Prostate gland (tissue), 2 donors: ENCODE results near the gene OPN3. TPM values are rescaled to one million over a fixed set of nuclear protein-coding genes. Genes with fewer than 3 reads are reported as not detected.

Source experiments
- DNase-seq: peaks from one replicate; pipeline ENCODE4 v3.0.0-alpha.2; 2019; ENCODE audit warnings: low spot score
- H3K27ac ChIP-seq, 2 donors: fragments of 200-600 bp; sonication (generic); 2 replicates each; pipeline ENCODE4 v1.5.1; 2017 to 2019
- H3K27me3 ChIP-seq: fragments of 200-600 bp; sonication (generic); replicated peaks from 2 replicates; pipeline ENCODE4 v1.5.1; 2019; ENCODE audit not compliant: insufficient read depth
- H3K36me3 ChIP-seq, 2 donors: fragments of 200-600 bp; sonication (generic); 1 replicate in 1 of 2; 2 replicates in 1 of 2; pipeline versions ENCODE4 v1.5.1 to v1.8.1; 2017 to 2019
- H3K4me1 ChIP-seq: fragments of 200-600 bp; sonication (generic); replicated peaks from 2 replicates; pipeline ENCODE4 v1.5.1; 2019
- H3K4me3 ChIP-seq, 2 donors: fragments of 200-600 bp; sonication (generic); 2 replicates each; pipeline ENCODE4 v1.5.1; 2017 to 2019
- H3K9me3 ChIP-seq: fragments of 200-600 bp; sonication (generic); 2 replicates; pipeline ENCODE4 v1.5.1; 2017
- POLR2A ChIP-seq: fragments of 450-650 bp; IDR thresholded peaks from one replicate; pipeline ENCODE4 v1.6.1; 2016; ENCODE audit warnings: antibody characterized with exemption, mild to moderate bottlenecking
- POLR2AphosphoS5 ChIP-seq: sonication (generic); formaldehyde crosslinking; IDR thresholded peaks from one replicate; pipeline ENCODE4 v1.6.1; 2017; ENCODE audit warnings: antibody characterized with exemption
- WGBS: methylation state at CpG from one replicate; pipeline ENCODE4 v1.1.5; 2018; 5-methylcytosine and 5-hydroxymethylcytosine counted together
- intact Hi-C: fragments of 100-400 bp; cut with DNase I; formaldehyde crosslinking; loops from one replicate; pipeline ENCODE4 v1.14.2; 2022
- total RNA-seq, 2 donors: library from RNA; depleted of rRNA; stranded (reverse); fragments of >200 nt; gene quantifications; one replicate each; pipeline ENCODE4 v1.1.0, GENCODE V29; 2016
- TF ChIP-seq, protein P1 (sequence below), 4 experiments: fragments of 200-600 bp in 2 of 4; fragments of 450-650 bp in 2 of 4; sonication (generic) in 2 of 4; IDR thresholded peaks; 1 replicate in 3 of 4; 2 replicates in 1 of 4; pipeline ENCODE4 v1.5.1; 2016 to 2019; ENCODE audit warnings: antibody characterized with exemption in 4 of 4, mild to moderate bottlenecking in 2 of 4, moderate library complexity in 2 of 4

The OPN3 gene
- total RNA-seq, 2 donors from 2014 or later: 12.3 to 32.8 TPM

- 66% methylated on average over 2 of the region's 2 CpGs for WGBS
- DNase-seq: no peak
- TF ChIP-seq POLR2A (no peak), POLR2AphosphoS5 (no peak)
- TF ChIP-seq, protein P1, sequence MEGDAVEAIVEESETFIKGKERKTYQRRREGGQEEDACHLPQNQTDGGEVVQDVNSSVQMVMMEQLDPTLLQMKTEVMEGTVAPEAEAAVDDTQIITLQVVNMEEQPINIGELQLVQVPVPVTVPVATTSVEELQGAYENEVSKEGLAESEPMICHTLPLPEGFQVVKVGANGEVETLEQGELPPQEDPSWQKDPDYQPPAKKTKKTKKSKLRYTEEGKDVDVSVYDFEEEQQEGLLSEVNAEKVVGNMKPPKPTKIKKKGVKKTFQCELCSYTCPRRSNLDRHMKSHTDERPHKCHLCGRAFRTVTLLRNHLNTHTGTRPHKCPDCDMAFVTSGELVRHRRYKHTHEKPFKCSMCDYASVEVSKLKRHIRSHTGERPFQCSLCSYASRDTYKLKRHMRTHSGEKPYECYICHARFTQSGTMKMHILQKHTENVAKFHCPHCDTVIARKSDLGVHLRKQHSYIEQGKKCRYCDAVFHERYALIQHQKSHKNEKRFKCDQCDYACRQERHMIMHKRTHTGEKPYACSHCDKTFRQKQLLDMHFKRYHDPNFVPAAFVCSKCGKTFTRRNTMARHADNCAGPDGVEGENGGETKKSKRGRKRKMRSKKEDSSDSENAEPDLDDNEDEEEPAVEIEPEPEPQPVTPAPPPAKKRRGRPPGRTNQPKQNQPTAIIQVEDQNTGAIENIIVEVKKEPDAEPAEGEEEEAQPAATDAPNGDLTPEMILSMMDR (IDR thresholded peaks at IDR 0.05): no peak
Measured at GRCh38 chr1:241624935-241625334, 15.2 kb downstream of the OPN3 start.

GRCh38 chr1:241622669-241623068 lies 17.5 kb downstream of the OPN3 start:
- WGBS: 92% methylated on average over 5 of the region's 5 CpGs
- Histone ChIP-seq H3K27me3 (no peaks in the 10 kb centered on the region), H3K4me3 (no peak overlapping the region), H3K27ac (no peak overlapping the region), H3K36me3 (no peaks in the 10 kb centered on the region), H3K9me3 (no peaks in the 10 kb centered on the region), H3K4me1 (no peaks in the 10 kb centered on the region)
- intact Hi-C loops: no loop called here
- TF ChIP-seq POLR2A (no peak), POLR2AphosphoS5 (no peak)
- TF ChIP-seq, protein P1 (IDR thresholded peaks at IDR 0.05): no peak
- no peak for DNase-seq

More at GRCh38 chr1:241624935-241625334, 15.2 kb downstream of the OPN3 start:
- intact Hi-C loops: no loop called here
- no peaks in the 10 kb centered on the region for H3K36me3 ChIP-seq
- H3K27me3 ChIP-seq: no peaks in the 10 kb centered on the region
- H3K9me3 ChIP-seq: no peaks in the 10 kb centered on the region
- no peak overlapping the region for H3K27ac ChIP-seq
- H3K4me1 ChIP-seq: no peaks in the 10 kb centered on the region
- H3K4me3 ChIP-seq: no peak overlapping the region

DNA sequence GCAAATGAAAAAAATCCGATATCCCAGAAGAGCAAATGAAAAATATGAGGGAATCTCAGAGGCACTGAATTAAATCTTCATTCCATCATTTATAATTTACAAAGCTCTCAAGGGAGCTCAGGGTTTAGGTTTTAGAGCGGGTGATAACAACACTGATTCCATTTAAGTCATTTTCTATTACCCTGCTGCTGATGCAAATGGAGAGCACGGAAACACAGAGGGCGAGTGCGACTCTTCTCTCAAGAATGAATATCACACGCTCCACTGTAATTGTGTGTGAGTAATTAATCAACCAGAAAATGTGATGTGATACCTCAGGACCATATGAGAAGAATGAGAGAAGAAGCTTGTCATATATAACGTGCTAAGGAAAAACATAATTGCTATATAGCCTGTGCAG lies 22.7 kb downstream of the OPN3 start:
- intact Hi-C loops: loop anchor here (10.0 kb wide), 2 partner anchors 217 to 387 kb away; no protein-coding TSS in a partner anchor
- no peaks in the 10 kb centered on the region for H3K27me3 ChIP-seq
- 96% methylated on average over 7 of the region's 7 CpGs for WGBS

DNA sequence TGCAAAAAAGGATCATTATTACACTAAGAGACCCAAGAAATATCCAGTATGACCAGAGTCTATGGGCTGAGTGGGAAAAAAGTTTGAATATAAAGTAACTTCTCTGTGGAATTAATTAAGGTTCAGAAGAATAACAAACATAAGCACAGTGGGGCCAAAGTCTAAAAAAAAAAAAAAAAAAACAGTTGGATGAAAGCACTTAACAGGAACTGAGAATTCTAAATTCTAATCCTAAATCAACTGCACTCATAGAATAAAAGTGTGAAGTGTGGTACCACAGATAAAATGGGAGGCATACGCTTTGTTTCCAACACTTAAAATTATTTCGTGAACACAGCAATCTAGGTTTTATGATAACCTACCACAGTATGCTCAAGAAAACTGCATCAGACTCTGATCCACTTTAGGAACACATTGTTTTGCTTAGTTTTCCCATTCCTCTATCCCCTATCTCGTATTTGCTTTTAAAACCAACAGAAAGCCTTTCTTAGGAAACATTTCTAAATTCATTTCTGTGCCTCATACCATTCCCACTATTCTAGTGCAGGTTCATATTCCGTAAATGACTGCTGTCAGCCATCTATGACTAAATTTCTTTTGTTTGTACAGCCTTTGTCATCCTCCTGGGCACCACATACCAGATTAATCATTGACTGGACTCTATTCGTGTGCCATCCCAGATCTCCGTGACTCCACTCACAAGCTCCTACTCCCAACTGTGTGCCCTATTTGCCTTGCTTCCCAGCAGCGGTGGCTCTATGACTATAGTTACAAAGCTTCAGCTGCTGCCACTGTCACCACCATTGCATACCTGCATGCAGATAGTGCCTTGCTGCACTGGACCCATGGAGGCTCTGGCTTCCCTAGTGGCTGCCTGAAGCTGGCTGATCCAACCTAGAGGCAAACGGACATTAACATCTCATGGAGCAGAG lies 24.9 kb downstream of the OPN3 start:
- Histone ChIP-seq H3K9me3 (no peaks in the 10 kb centered on the region), H3K36me3 (no peaks in the 10 kb centered on the region), H3K27ac (no peak overlapping the region), H3K4me1 (no peaks in the 10 kb centered on the region), H3K4me3 (no peak overlapping the region), H3K27me3 (no peaks in the 10 kb centered on the region)
- no peak for TF ChIP-seq POLR2AphosphoS5
- TF ChIP-seq POLR2A: no peak
- TF ChIP-seq, protein P1 (IDR thresholded peaks at IDR 0.05): no peak
- no peak for DNase-seq
- intact Hi-C loops: loop anchor here (10.0 kb wide), 2 partner anchors 219 to 389 kb away; no protein-coding TSS in a partner anchor
- WGBS: 81% methylated on average over 8 of the region's 8 CpGs

More for the DNA sequence above, 22.7 kb downstream of the OPN3 start:
- Histone ChIP-seq H3K9me3 (no peaks in the 10 kb centered on the region), H3K36me3 (no peaks in the 10 kb centered on the region), H3K4me3 (no peak overlapping the region), H3K27ac (no peak overlapping the region), H3K4me1 (no peaks in the 10 kb centered on the region)
- no peak for DNase-seq
- TF ChIP-seq POLR2A (no peak), POLR2AphosphoS5 (no peak)
- TF ChIP-seq, protein P1 (IDR thresholded peaks at IDR 0.05): no peak
